Measurements from ENCODE around the gene MYO10. TPM values are rescaled to one million over a fixed set of nuclear protein-coding genes. Genes with fewer than 3 reads are reported as not detected.
"Not testable (repeated sequence)": the region's sequence is repeated elsewhere in the genome, so short reads cannot be mapped to it uniquely, and the experiment has no call there.

The MYO10 gene
- total RNA-seq, 1 donor from 2014 or later = 1.0 TPM

- intact Hi-C loops (cut with micrococcal nuclease) = no loop called here
- Mint-ChIP-seq H3K4me3 (ENCODE audit: low read depth) (no peak overlapping the region), H3K36me3 (ENCODE audit: low read depth) (no peaks in the 10 kb centered on the region), H3K4me1 (ENCODE audit: low read depth) (no peaks in the 10 kb centered on the region), H3K27ac (no peak overlapping the region), H3K27me3 (ENCODE audit: low read depth) (no peaks in the 10 kb centered on the region), H3K9me3 (no peaks in the 10 kb centered on the region)
- DNase-seq (ENCODE audit: low spot score) = no peak
These were observed 49.7 kb downstream of the MYO10 start for GRCh38 chr5:16886366-16886736.

DNA sequence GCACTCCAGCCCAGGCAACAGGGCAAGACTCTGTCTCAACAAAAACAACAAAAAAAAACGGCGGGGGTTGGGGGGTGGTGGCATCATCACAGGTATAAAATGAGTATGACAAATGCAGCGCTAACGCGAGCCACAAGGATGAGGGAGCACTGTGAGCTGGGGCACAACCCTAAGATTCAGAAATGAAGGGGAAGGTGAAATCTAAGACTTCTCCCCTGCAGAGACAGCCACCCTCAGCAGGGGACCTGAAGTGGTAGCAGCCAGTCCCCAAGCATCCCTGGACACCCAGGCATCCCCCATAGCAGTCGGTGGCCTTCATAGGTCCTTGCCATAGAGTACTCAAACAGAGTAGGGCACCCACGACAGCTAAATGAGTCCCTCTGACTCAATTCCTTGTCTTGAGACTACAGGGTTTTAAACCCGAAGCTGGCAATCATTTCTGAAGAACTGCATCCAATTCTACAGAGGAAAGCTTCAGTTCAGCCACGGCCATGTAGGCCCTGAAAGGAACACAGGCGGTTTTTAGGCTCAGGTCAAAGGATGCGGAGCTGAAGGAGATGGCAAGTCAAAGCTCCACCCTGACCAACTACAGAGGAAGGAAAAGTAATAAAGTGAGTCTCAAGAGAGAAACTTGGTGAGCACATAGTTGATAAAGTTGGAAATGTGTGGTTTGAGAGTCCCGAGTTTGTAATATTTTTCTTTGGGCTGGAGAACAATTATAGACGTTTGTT lies 50.3 kb downstream of the MYO10 start:
- Mint-ChIP-seq H3K27ac (no peak overlapping the region), H3K36me3 (ENCODE audit: low read depth) (no peaks in the 10 kb centered on the region), H3K9me3 (no peaks in the 10 kb centered on the region), H3K27me3 (ENCODE audit: low read depth) (no peaks in the 10 kb centered on the region), H3K4me1 (ENCODE audit: low read depth) (no peaks in the 10 kb centered on the region), H3K4me3 (ENCODE audit: low read depth) (no peak overlapping the region)
- no peak for DNase-seq (ENCODE audit: low spot score)
- intact Hi-C loops (cut with micrococcal nuclease) = no loop called here

- no peak for DNase-seq (ENCODE audit: low spot score)
- Mint-ChIP-seq H3K36me3 (ENCODE audit: low read depth) (no peaks in the 10 kb centered on the region), H3K27me3 (ENCODE audit: low read depth) (no peaks in the 10 kb centered on the region), H3K27ac (no peak overlapping the region), H3K4me1 (ENCODE audit: low read depth) (no peaks in the 10 kb centered on the region), H3K4me3 (ENCODE audit: low read depth) (no peak overlapping the region), H3K9me3 (no peaks in the 10 kb centered on the region)
- intact Hi-C loops (cut with micrococcal nuclease) = no loop called here
These were observed 51.5 kb downstream of the MYO10 start for GRCh38 chr5:16884595-16884994.

GRCh38 chr5:16883806-16884205 lies 52.3 kb downstream of the MYO10 start:
- H3K4me3 Mint-ChIP-seq (ENCODE audit: low read depth) = no peak overlapping the region
- no peak overlapping the region for H3K27ac Mint-ChIP-seq
- DNase-seq (ENCODE audit: low spot score) = no peak
- H3K4me1 Mint-ChIP-seq (ENCODE audit: low read depth) = no peaks in the 10 kb centered on the region
- no peaks in the 10 kb centered on the region for H3K9me3 Mint-ChIP-seq
- H3K36me3 Mint-ChIP-seq (ENCODE audit: low read depth) = no peaks in the 10 kb centered on the region
- intact Hi-C loops (cut with micrococcal nuclease) = no loop called here
- H3K27me3 Mint-ChIP-seq (ENCODE audit: low read depth) = no peaks in the 10 kb centered on the region

DNA sequence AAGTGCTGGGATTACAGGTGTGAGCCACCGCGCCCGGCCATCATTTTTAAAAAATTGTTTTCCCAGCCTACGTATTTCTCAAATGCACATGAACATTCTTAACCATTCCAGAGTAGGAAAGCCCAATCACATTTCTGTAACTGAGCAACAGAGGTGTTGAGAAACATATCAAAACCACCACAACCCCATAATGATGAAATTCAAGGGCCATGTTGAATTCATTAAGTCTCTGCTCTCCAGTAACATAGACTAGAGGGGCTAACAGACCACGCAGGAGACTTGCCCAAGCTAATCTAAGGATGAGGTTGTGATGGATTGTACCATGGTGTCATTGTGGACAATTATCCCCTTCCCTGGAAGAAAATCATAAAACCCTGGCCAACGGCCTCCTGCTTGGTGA lies 52.9 kb downstream of the MYO10 start:
- Mint-ChIP-seq H3K4me3 (ENCODE audit: low read depth) (no peak overlapping the region), H3K27me3 (ENCODE audit: low read depth) (no peaks in the 10 kb centered on the region), H3K36me3 (ENCODE audit: low read depth) (no peaks in the 10 kb centered on the region), H3K9me3 (no peaks in the 10 kb centered on the region), H3K4me1 (ENCODE audit: low read depth) (no peaks in the 10 kb centered on the region), H3K27ac (no peak overlapping the region)
- intact Hi-C loops (cut with micrococcal nuclease) = no loop called here
- DNase-seq (ENCODE audit: low spot score) = no peak

GRCh38 chr5:16881251-16881650 lies 54.8 kb downstream of the MYO10 start:
- intact Hi-C loops (cut with micrococcal nuclease) = no loop called here
- Mint-ChIP-seq H3K27me3 (ENCODE audit: low read depth) (no peaks in the 10 kb centered on the region), H3K4me1 (ENCODE audit: low read depth) (no peaks in the 10 kb centered on the region), H3K9me3 (no peaks in the 10 kb centered on the region), H3K4me3 (ENCODE audit: low read depth) (no peak overlapping the region), H3K36me3 (ENCODE audit: low read depth) (no peaks in the 10 kb centered on the region), H3K27ac (no peak overlapping the region)
- DNase-seq (ENCODE audit: low spot score) = no peak

- no peaks in the 10 kb centered on the region for H3K9me3 Mint-ChIP-seq
- intact Hi-C loops (cut with micrococcal nuclease) = no loop called here
- no peak for DNase-seq (ENCODE audit: low spot score)
- H3K27ac Mint-ChIP-seq = no peak overlapping the region
- H3K4me1 Mint-ChIP-seq (ENCODE audit: low read depth) = no peaks in the 10 kb centered on the region
- no peak overlapping the region for H3K4me3 Mint-ChIP-seq (ENCODE audit: low read depth)
- no peaks in the 10 kb centered on the region for H3K36me3 Mint-ChIP-seq (ENCODE audit: low read depth)
- no peaks in the 10 kb centered on the region for H3K27me3 Mint-ChIP-seq (ENCODE audit: low read depth)
These were observed 55.5 kb downstream of the MYO10 start for GRCh38 chr5:16880547-16880946.

DNA sequence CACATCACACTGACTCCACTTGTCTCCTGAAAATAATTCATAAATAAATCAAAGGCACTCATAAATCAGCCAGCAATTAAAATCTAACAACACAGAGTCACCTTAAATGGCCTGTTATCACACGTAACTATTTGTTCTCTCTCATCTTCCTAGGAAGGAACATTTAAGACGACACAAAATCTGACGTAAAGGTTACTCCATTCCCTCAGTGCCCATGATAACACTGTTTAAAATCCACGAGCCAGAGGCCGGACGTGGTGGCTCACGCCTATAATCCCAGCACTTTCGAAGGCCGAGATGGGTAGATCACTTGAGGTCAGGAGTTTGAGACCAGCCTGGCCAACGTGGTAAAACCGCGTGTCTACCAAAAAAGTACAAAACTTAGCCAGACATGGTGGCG lies 56.4 kb downstream of the MYO10 start:
- H3K27me3 Mint-ChIP-seq (ENCODE audit: low read depth) = no peaks in the 10 kb centered on the region
- no peak overlapping the region for H3K27ac Mint-ChIP-seq
- no peak for DNase-seq (ENCODE audit: low spot score)
- H3K4me3 Mint-ChIP-seq (ENCODE audit: low read depth) = no peak overlapping the region
- no peaks in the 10 kb centered on the region for H3K36me3 Mint-ChIP-seq (ENCODE audit: low read depth)
- intact Hi-C loops (cut with micrococcal nuclease) = no loop called here
- H3K4me1 Mint-ChIP-seq (ENCODE audit: low read depth) = no peaks in the 10 kb centered on the region
- no peaks in the 10 kb centered on the region for H3K9me3 Mint-ChIP-seq

- H3K27ac Mint-ChIP-seq = no peak overlapping the region
- no peak overlapping the region for H3K4me3 Mint-ChIP-seq (ENCODE audit: low read depth)
- no peaks in the 10 kb centered on the region for H3K36me3 Mint-ChIP-seq (ENCODE audit: low read depth)
- H3K4me1 Mint-ChIP-seq (ENCODE audit: low read depth) = no peaks in the 10 kb centered on the region
- no peaks in the 10 kb centered on the region for H3K9me3 Mint-ChIP-seq
- intact Hi-C loops (cut with micrococcal nuclease) = no loop called here
- H3K27me3 Mint-ChIP-seq (ENCODE audit: low read depth) = no peaks in the 10 kb centered on the region
- no peak for DNase-seq (ENCODE audit: low spot score)
These were observed 56.9 kb downstream of the MYO10 start for GRCh38 chr5:16879191-16879590.

- H3K4me1 Mint-ChIP-seq (ENCODE audit: low read depth) = no peaks in the 10 kb centered on the region
- no peaks in the 10 kb centered on the region for H3K27me3 Mint-ChIP-seq (ENCODE audit: low read depth)
- no peak overlapping the region for H3K4me3 Mint-ChIP-seq (ENCODE audit: low read depth)
- intact Hi-C loops (cut with micrococcal nuclease) = no loop called here
- DNase-seq (ENCODE audit: low spot score) = no peak
- no peak overlapping the region for H3K27ac Mint-ChIP-seq
- H3K9me3 Mint-ChIP-seq = no peaks in the 10 kb centered on the region
- H3K36me3 Mint-ChIP-seq (ENCODE audit: low read depth) = no peaks in the 10 kb centered on the region
These were observed 58.7 kb downstream of the MYO10 start for GRCh38 chr5:16877267-16877935.

GRCh38 chr5:16874424-16874823 lies 61.7 kb downstream of the MYO10 start:
- H3K36me3 Mint-ChIP-seq (ENCODE audit: low read depth); H3K4me3 Mint-ChIP-seq (ENCODE audit: low read depth); intact Hi-C loops (cut with micrococcal nuclease); H3K9me3 Mint-ChIP-seq; H3K27ac Mint-ChIP-seq; H3K4me1 Mint-ChIP-seq (ENCODE audit: low read depth); H3K27me3 Mint-ChIP-seq (ENCODE audit: low read depth); DNase-seq (ENCODE audit: low spot score): not testable (repeated sequence)

GRCh38 chr5:16871746-16872339 lies 64.2 kb downstream of the MYO10 start:
- Mint-ChIP-seq H3K27me3 (ENCODE audit: low read depth) (no peaks in the 10 kb centered on the region), H3K4me3 (ENCODE audit: low read depth) (no peak overlapping the region), H3K9me3 (no peaks in the 10 kb centered on the region), H3K36me3 (ENCODE audit: low read depth) (no peaks in the 10 kb centered on the region), H3K27ac (no peak overlapping the region), H3K4me1 (ENCODE audit: low read depth) (no peaks in the 10 kb centered on the region)
- intact Hi-C loops (cut with micrococcal nuclease) = no loop called here
- DNase-seq (ENCODE audit: low spot score) = no peak

DNA sequence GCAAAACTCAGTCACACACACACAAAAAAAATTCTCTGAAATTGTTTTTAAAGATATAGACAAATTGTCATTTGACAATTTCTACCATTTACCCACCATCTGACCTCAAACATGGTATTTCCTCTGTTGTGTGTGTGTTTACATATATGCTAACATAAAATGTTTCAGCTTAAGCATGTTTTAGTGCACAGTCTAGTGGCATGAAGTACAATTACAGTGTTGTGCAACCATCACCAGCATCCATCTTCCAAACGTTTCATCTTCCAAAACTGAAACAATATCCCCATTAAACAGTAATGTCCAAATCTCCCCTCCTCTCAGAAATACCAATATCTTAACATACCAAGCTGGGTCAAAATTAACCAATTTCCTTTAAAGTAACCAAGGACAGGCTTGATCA lies 65.2 kb downstream of the MYO10 start:
- Mint-ChIP-seq H3K27me3 (ENCODE audit: low read depth) (no peaks in the 10 kb centered on the region), H3K27ac (no peak overlapping the region), H3K9me3 (no peaks in the 10 kb centered on the region), H3K4me3 (ENCODE audit: low read depth) (no peak overlapping the region), H3K36me3 (ENCODE audit: low read depth) (no peaks in the 10 kb centered on the region), H3K4me1 (ENCODE audit: low read depth) (no peaks in the 10 kb centered on the region)
- no peak for DNase-seq (ENCODE audit: low spot score)
- intact Hi-C loops (cut with micrococcal nuclease) = no loop called here

Data from activated T-helper 2 cell treated with anti-CD3 and anti-CD28 coated beads, Interferon-gamma antibody, Interleukin-2, Interleukin-4, amounts not matched to agents 10 μg/mL and 5 μg/mL and 100 μg/mL, durations not matched to agents 14 hours and 24 hours and 36 hours (primary cell).